ENCODE measurements around the gene SULT4A1.

The SULT4A1 gene

GRCh38 chr22:43812149-43812842 lies 50.0 kb downstream of the SULT4A1 start, which contains the start of gene EFCAB6:
Gene EFCAB6, minus strand, starts transcription at chr22:43812305. Its CDS starts 29,987 bp downstream, at chr22:43782318.
- peak; percentile 97 for DNase-seq (ENCODE audit: low read depth, low spot score)

GRCh38 chr22:43811777-43812148 lies 50.5 kb downstream of the SULT4A1 start:
- DNase-seq (ENCODE audit: low read depth, low spot score): no peak

- no peak for DNase-seq (ENCODE audit: low read depth, low spot score)
Measured at GRCh38 chr22:43802897-43803495, 59.3 kb downstream of the SULT4A1 start.

- DNase-seq (ENCODE audit: low read depth, low spot score): no peak
Measured at GRCh38 chr22:43800970-43801369, 61.3 kb downstream of the SULT4A1 start.

- DNase-seq (ENCODE audit: low read depth, low spot score): no peak
Measured at GRCh38 chr22:43798492-43798891, 63.8 kb downstream of the SULT4A1 start.

GRCh38 chr22:43796567-43796966 lies 65.7 kb downstream of the SULT4A1 start:
- DNase-seq (ENCODE audit: low read depth, low spot score): peak; percentile 19

GRCh38 chr22:43795320-43795719 lies 67.0 kb downstream of the SULT4A1 start:
- DNase-seq (ENCODE audit: low read depth, low spot score): no peak

- no peak for DNase-seq (ENCODE audit: low read depth, low spot score)
Measured at GRCh38 chr22:43792905-43793304, 69.4 kb downstream of the SULT4A1 start.

- no peak for DNase-seq (ENCODE audit: low read depth, low spot score)
Measured at GRCh38 chr22:43789452-43789851, 72.9 kb downstream of the SULT4A1 start.

- no peak for DNase-seq (ENCODE audit: low read depth, low spot score)
Measured at GRCh38 chr22:43783777-43784176, 78.5 kb downstream of the SULT4A1 start.

GRCh38 chr22:43782448-43782847 lies 79.9 kb downstream of the SULT4A1 start:
- no peak for DNase-seq (ENCODE audit: low read depth, low spot score)

- DNase-seq (ENCODE audit: low read depth, low spot score): peak; percentile 18
Measured at GRCh38 chr22:43777286-43777685, 85.0 kb downstream of the SULT4A1 start.

GRCh38 chr22:43776081-43776670 lies 86.1 kb downstream of the SULT4A1 start:
- DNase-seq (ENCODE audit: low read depth, low spot score): no peak
